Neural progenitor cell (in vitro differentiated cells): Measurements from ENCODE around the gene CREB5.

ENCODE experiments used
- EZH2 ChIP-seq: fragments of 200-600 bp; sonication (generic); IDR thresholded peaks from 2 replicates; pipeline ENCODE4 v1.6.1; 2017; ENCODE audit warnings: antibody characterized with exemption, mild to moderate bottlenecking, moderate library complexity
- EZH2phosphoT487 ChIP-seq: fragments of 200-600 bp; sonication (generic); IDR thresholded peaks from 2 replicates; pipeline ENCODE4 v1.6.1; 2017; ENCODE audit warnings: antibody characterized with exemption
- TF ChIP-seq, protein P1 (sequence below): fragments of 200-600 bp; sonication (generic); IDR thresholded peaks from 2 replicates; pipeline ENCODE4 v1.5.1; 2017; ENCODE audit warnings: antibody characterized with exemption, mild to moderate bottlenecking

DNA sequence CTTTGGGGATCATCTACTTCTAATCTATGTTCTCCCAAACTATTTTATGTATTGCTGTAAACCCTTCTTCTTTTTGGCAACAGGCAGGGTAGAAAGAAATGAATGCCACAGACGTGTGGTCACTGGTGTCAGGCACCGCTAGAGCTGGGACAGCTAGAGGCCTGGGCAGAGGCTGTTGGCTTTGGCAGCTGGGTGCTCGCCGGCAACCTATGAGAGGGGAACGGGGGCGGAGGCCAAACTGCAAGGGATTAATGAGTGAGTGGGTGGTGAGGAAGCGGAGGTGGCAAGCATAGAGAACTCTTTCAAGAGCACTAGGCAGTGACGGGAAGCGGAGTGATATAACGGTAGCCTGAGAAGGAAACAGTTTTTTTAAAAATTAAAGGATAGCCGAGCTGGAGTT, 78.5 kb downstream of the CREB5 start:
- TF ChIP-seq EZH2 (no peak), EZH2phosphoT487 (no peak)
- TF ChIP-seq, protein P1, sequence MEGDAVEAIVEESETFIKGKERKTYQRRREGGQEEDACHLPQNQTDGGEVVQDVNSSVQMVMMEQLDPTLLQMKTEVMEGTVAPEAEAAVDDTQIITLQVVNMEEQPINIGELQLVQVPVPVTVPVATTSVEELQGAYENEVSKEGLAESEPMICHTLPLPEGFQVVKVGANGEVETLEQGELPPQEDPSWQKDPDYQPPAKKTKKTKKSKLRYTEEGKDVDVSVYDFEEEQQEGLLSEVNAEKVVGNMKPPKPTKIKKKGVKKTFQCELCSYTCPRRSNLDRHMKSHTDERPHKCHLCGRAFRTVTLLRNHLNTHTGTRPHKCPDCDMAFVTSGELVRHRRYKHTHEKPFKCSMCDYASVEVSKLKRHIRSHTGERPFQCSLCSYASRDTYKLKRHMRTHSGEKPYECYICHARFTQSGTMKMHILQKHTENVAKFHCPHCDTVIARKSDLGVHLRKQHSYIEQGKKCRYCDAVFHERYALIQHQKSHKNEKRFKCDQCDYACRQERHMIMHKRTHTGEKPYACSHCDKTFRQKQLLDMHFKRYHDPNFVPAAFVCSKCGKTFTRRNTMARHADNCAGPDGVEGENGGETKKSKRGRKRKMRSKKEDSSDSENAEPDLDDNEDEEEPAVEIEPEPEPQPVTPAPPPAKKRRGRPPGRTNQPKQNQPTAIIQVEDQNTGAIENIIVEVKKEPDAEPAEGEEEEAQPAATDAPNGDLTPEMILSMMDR, result no peak
